ENCODE data around the gene SOS1.

SOS1 gene

DNA sequence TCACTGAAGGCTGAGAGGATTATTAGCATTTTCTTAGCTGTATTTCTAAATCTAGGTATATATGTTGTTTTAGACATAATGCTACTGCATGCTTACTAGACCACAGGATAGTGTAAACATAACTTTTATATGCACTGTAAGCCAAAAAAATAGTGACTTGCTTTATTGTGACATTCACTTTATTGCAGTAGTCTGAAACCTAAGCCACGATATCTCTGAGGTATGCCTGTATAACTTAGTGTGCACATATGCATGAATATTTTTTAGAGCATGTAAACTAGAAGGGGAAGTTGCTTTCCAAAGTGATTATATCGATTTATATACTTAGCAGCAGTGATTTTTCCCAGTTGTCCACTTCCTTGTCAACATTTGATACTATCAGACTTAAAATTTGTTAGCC is 81.8 kb downstream of the SOS1 start:
- no peak overlapping the region for H3K4me3 ChIP-seq (ENCODE audit: low read depth, low read length)
- POLR2A ChIA-PET: no interaction called here
- CTCF ChIA-PET: interaction anchor here (1.1 kb wide), 2 partner anchors 20 to 191 kb away, joined by 4 to 6 read pairs; no protein-coding TSS in a partner anchor
- DNase-seq (ENCODE audit: low read depth, low spot score): no peak
- TF ChIP-seq, protein P1, sequence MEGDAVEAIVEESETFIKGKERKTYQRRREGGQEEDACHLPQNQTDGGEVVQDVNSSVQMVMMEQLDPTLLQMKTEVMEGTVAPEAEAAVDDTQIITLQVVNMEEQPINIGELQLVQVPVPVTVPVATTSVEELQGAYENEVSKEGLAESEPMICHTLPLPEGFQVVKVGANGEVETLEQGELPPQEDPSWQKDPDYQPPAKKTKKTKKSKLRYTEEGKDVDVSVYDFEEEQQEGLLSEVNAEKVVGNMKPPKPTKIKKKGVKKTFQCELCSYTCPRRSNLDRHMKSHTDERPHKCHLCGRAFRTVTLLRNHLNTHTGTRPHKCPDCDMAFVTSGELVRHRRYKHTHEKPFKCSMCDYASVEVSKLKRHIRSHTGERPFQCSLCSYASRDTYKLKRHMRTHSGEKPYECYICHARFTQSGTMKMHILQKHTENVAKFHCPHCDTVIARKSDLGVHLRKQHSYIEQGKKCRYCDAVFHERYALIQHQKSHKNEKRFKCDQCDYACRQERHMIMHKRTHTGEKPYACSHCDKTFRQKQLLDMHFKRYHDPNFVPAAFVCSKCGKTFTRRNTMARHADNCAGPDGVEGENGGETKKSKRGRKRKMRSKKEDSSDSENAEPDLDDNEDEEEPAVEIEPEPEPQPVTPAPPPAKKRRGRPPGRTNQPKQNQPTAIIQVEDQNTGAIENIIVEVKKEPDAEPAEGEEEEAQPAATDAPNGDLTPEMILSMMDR (IDR thresholded peaks at IDR 0.05; ENCODE audit: insufficient read depth, low read length, missing control alignments): no peak

GRCh38 chr2:39033980-39034379 is 86.9 kb downstream of the SOS1 start:
- ChIA-PET POLR2A (interaction anchor here (0.6 kb wide), 1 partner anchor 361 kb away, joined by 3 read pairs; no protein-coding TSS in a partner anchor), CTCF (interaction anchor here (1.2 to 2.0 kb wide), 2 partner anchors 25 to 86 kb away, joined by 4 to 7 read pairs; no protein-coding TSS in a partner anchor)
- peak; percentile 23 for DNase-seq (ENCODE audit: low read depth, low spot score)
- no peak overlapping the region for H3K4me3 ChIP-seq (ENCODE audit: low read depth, low read length)
- TF ChIP-seq, protein P1 (IDR thresholded peaks at IDR 0.05; ENCODE audit: insufficient read depth, low read length, missing control alignments): no peak

DNA sequence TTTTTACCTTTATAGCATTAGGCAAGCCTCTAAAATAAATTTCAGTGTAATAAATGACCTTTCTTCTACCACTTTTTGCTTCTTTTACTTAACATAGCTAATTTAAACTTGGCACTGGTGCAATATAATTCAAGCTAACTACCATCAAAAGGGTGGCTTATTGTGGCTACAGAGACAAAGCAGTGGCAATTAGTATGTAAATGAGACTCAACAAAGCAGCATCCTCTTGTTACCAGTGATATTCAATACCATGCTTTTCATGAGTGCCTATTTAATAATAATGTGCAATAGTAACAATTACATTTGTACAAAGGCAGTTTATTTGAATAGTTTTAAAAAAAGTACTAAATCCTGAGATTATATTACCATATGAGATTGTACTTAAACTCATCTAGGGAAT is 93.4 kb downstream of the SOS1 start:
- CTCF ChIA-PET: interaction anchor here (0.7 to 2.4 kb wide), 3 partner anchors 32 to 1048 kb away, joined by 5 to 14 read pairs (median 7); no protein-coding TSS in a partner anchor
- POLR2A ChIA-PET: no interaction called here
- no peak for DNase-seq (ENCODE audit: low read depth, low spot score)
- no peak overlapping the region for H3K4me3 ChIP-seq (ENCODE audit: low read depth, low read length)
- TF ChIP-seq, protein P1 (IDR thresholded peaks at IDR 0.05; ENCODE audit: insufficient read depth, low read length, missing control alignments): no peak

DNA sequence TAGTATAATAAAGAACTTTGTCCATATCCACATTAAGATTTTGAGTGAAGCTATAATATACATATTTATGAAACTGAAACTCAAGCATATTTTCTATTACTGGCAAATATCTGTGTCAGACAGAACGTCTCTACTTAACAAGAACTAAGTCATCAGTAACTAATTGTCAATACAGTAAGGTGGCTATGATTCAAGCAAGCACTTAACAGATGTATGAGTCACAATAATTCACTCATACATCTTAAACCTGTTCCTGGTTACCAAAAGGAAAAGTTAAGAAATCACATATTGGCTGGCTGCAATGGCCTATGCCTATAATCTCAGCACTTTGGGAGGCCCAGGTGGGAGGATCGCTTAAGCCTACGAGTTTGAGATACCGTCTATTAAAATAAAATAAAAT is 96.0 kb downstream of the SOS1 start:
- CTCF ChIA-PET: interaction anchor here (0.5 to 2.4 kb wide), 2 partner anchors 204 to 488 kb away, joined by 3 to 14 read pairs; no protein-coding TSS in a partner anchor
- H3K4me3 ChIP-seq (ENCODE audit: low read depth, low read length): no peak overlapping the region
- POLR2A ChIA-PET: no interaction called here
- no peak for DNase-seq (ENCODE audit: low read depth, low spot score)
- TF ChIP-seq, protein P1 (IDR thresholded peaks at IDR 0.05; ENCODE audit: insufficient read depth, low read length, missing control alignments): no peak

- TF ChIP-seq, protein P1 (IDR thresholded peaks at IDR 0.05; ENCODE audit: insufficient read depth, low read length, missing control alignments): no peak
- POLR2A ChIA-PET: no interaction called here
- DNase-seq (ENCODE audit: low read depth, low spot score): no peak
- H3K4me3 ChIP-seq (ENCODE audit: low read depth, low read length): no peak overlapping the region
- CTCF ChIA-PET: interaction anchor here (0.8 to 1.4 kb wide), 2 partner anchors 204 to 206 kb away, joined by 3 read pairs; no protein-coding TSS in a partner anchor
Observed at GRCh38 chr2:39023649-39024048, 97.2 kb downstream of the SOS1 start.

GRCh38 chr2:39022642-39023235 is 98.1 kb downstream of the SOS1 start:
- CTCF ChIA-PET: interaction anchor here (0.8 to 1.4 kb wide), 2 partner anchors 205 to 207 kb away, joined by 3 read pairs; no protein-coding TSS in a partner anchor
- TF ChIP-seq, protein P1 (IDR thresholded peaks at IDR 0.05; ENCODE audit: insufficient read depth, low read length, missing control alignments): no peak

More at GRCh38 chr2:39022642-39023235, 98.1 kb downstream of the SOS1 start:
- DNase-seq (ENCODE audit: low read depth, low spot score): no peak
- H3K4me3 ChIP-seq (ENCODE audit: low read depth, low read length): no peak overlapping the region
- POLR2A ChIA-PET: no interaction called here

Data from AG04449 (cell line).